HG03066 (cell line): ENCODE results near the gene HYAL2.
A peak's percentile ranks its signal among the peaks of the same experiment; 100 is the strongest.
"Not testable (repeated sequence)": the region's sequence is repeated elsewhere in the genome, so short reads cannot be mapped to it uniquely, and the experiment has no call there.

Experiments used
- ATAC-seq: cut with Tn5 transposase; IDR thresholded peaks from one replicate; pipeline ENCODE4 v1.9.1; 2021; ENCODE audit warnings: low read depth; ENCODE audit not compliant: unreplicated experiment

The HYAL2 gene

DNA sequence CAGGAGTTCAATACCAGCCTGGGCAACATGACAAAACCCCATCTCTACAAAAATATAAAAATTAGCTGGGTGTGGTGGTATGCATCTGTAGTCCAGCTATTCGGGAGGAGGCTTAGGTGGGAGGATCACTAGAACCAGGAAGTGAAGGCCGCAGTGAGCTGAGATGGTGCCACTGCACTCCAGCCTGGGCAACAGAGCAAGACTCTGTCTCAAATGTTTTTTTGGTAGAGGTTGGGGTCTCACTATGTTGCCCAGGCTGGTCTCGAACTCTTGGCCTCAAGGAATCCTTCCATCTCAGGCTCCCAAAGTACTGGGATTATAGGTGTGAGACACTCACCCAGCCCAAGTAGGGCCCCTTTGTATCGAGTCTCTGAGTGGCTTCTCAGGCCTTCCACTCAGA lies 28.5 kb downstream of the HYAL2 start:
- no peak for ATAC-seq

DNA sequence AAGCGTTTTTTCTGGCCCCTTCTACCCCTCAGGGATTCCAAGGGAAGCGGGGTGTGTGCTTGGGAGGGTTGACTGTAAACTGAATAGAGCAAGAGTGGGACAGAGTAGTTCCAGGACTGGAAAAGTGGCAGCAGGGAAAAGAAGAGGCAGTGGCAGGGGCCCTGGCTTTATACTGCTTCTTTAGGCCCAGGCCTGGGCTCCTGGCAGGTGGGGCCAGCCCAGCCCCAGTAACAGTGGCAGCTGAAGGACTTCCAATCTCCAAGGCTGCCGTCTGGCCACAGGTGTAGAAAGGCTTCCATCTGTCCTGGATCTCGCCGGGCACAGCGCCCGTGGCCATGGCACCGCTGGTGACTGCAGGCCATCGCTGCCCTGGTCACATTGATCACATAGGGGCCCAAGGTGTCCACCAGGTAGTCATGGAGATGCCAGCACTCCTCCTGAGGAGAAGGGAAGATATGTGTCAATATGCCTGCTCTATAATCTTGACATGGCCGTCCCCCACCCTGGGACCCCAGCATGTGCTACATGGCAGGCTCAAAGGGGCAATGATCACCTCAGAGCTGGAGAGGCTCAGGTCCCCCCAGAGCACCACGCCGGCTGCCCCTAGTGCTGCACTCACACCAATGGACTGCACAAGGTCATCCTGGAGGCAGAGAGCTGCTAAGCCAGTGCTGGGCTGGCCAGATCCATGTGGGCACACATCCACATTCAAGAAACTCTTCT lies 29.3 kb downstream of the HYAL2 start:
- no peak for ATAC-seq

DNA sequence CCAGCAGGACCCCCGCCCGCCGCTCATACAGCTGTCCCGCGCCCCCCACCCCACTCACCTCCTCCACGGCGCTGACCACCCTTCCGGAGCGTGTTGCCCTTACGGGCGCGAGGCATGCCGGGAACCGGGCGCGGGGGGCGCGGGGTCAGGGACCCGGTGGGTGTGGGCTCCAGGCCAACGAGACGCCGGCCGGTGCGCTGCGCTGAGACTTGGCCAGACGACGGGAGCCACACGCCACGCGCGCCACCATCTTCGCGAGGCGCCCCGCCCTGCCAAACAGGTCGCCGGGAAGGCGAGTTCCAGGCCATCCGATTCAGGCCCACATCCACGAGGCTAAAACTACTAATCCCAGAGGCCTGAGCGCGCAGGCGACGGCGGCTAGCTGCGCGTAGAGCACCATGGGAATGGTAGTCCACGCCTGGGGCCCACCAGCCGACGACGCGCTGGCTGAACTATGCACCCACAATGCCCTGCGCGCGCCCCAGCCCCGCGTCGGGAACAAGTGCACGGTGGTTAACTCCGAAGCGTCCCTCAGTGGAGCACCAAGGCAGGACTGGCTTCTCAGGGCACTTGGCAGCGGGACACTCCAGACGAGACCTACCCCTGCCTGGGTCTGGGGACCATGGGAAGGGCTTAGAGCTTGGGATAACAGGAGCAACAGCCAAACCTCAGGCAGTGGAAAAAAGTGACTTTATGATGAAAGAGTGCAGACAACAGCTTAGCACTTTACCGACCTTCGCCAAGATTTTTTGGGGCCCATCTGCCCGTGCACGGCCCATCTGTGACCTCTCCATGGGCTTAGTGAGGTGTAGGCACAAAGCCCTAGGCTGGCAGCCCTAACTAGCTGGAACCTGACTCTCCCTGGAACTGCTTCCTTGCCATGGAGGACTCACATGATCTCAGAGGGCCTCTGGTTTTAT lies 30.1 kb downstream of the HYAL2 start, which contains the start of gene IFRD2:
Gene IFRD2, minus strand, starts transcription at position 271 of the 920 bp plus-strand sequence. Its CDS starts 155 bp downstream, at position 116.
- peak; percentile 97 for ATAC-seq

DNA sequence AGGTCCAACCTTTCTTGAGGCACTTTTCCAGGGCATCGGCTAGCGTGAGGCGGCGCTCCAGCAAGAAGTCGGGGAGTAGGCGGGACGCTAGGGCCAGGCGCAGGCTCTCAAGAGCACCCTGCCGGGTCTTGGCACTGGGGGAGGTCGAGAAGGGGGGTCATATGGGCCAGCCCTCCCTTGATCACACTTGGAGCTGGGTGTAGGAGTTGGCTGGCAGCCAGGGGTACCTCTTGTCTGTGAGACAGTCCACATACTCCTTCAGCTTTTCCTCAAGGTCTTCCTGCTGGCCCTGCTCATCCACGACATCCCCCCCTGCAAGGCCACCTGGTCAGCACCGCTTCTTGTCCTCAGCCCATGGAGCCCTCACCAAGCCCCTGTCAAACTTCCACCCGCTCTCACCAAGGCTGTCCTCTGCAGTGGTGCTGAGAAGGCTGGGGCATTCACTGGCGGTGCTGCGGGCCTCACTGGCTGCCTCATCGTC lies 32.3 kb downstream of the HYAL2 start:
- no peak for ATAC-seq

DNA sequence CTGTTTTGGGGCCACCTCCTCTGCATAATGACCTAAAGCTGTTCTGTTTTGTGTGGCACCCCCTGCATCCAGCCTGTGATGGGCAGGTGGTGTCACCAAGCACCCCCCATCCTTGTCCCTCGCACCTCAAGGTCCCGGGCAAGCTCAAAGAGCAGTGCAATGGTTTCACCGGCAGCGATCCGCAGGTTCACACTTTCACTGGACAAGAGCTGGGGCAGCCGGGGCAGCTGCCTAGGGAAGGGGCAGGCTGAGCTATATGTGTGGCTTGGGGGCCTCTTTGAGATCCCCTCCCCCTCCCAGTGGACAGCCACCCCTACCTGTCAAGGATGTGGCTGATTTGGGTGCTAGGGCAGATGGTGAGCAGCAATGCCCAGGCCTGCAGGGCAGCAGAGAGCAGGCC lies 33.4 kb downstream of the HYAL2 start:
- no peak for ATAC-seq

DNA sequence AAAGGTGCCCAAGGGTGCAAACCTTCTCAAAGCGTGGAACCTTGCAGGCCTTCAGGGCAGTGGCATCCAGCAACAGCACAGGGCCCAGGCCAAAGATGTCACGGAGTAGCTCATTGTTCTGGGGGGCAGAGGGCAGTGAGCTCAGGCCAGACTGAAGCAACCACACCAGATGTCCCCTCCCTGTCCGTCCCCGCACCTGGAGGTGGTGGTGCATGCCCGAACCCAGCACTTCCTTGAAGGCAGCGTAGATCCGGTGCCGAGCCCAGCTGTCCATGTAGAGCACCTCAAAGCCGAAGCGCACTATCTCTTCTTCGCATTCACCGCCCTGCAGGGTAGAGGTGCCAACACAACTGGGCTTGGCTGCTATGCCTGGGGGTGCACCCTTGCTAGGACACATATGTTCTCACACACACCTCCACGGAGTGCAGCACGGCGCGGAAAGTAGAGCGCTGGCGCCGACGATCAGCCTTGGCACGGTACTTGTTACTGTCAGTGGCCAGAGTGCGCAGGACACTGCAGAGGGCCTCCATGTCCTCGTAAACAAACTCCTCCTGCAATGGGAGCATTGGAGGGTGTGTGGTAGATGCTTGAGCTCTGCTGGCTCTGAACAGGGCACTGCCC lies 34.0 kb downstream of the HYAL2 start:
- no peak for ATAC-seq

DNA sequence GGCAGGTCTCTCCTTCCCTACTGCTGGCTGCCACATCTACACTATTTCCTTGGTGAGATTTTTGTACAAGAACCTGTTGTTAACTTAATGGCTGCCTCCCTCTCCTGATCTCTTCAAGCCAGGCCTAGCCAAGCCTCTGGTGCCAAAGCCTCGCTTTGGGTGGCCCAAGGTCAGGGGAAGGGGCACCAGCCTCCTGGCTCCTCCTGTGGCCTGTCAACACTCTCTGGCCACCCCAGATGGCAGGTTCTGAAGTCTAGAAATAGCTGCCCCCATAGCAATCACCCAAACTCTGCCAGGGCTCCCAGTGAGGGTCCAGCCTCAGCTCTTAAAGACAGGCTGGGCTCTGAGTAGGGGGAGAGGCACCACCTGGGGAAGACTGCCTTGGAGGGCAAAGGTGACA lies 35.3 kb downstream of the HYAL2 start:
- ATAC-seq = no peak

DNA sequence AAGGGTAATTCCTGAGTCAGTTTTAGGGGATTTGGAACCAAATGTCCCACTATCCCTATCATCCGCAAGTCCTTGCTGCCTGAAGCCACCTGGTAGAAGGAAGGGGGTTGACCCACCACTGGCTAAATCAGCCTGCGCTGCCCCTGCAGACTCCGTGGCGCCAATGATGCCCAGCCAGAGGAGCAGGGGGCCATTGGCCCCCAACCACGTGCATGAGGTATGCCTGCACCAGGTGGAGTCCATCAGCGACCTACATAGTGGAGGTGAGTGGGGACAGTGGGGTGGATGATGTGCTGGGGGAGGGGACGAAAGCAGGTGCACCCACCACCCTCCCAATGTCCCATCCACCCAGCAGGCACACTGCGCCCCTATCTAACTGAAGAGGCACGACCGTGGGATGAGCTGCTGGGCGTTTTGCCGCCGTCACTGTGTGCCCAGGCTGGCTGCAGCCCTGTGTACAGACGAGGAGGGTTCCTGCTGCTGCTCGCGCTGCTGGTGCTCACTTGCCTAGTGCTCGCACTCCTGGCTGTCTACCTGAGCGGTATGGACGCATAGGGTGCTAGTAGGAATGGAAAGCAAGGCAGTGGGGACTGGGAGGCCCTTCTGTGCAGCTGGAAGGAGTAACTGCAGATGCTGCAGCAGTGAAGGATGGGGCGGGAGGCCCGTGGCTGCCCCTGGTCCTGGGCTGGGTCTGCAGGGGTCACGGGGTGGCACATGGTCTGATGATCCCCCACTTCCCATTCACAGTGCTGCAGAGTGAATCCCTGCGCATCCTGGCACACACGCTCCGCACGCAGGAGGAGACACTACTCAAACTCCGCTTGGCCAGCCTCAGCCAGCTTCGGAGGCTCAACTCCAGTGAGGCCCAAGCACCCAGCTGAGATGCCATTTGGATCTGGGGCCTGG lies 36.0 kb downstream of the HYAL2 start:
- ATAC-seq = no peak

DNA sequence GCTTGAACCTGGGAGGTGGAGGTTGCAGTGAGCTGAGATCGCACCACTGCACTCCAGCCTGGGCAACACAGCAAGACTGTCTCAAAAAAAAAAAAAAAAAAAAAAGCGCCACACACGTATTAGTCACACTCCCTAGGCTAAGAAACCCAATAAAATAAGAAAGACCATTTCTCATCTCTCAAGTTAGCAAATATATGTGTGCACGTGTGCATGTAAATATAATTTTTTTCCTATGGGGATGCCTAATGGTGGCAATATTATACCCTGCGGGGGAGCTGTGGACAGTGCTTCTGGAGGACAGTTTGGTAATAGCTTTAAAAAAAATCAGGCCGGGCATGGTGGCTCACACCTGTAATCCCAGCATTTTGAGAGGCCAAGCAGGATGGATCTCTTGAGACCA lies 38.4 kb downstream of the HYAL2 start:
- not testable (repeated sequence) for ATAC-seq

DNA sequence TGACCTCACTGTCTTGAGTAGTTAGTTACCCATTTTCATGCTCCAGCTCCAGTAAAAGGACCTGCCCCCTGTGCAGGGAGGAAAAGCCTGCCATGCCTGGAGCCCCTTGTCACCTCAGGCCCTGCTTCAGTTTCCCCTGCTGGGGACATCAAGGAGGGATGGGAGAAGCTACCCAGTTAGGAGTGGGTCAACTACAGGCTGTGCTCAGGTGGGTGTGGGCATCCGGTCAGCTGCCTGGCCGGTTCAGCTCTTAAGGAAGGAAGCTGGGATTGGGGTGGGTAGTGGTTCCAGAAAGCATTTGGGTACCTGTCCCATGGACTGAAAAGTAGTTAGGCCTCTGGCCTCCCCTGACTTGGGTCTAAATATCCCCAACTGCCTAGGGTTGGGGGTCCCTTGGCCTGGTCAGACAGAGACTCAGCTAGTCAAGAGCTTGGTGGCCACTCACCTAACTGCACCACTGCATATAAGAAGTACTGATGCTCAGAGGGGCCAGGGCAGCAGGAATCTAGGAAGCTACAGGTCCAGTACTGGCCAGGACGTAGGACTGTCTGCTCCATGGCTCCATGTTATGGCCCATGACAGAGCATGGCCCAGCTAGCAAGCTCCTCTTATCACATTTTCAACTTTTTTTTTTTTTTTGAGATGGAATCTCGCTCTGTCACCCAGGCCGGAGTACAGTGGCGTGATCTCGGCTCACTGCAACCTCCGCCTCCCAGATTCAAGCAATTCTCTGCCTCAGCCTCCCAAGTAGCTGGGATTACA lies 43.1 kb downstream of the HYAL2 start:
- ATAC-seq = no peak

DNA sequence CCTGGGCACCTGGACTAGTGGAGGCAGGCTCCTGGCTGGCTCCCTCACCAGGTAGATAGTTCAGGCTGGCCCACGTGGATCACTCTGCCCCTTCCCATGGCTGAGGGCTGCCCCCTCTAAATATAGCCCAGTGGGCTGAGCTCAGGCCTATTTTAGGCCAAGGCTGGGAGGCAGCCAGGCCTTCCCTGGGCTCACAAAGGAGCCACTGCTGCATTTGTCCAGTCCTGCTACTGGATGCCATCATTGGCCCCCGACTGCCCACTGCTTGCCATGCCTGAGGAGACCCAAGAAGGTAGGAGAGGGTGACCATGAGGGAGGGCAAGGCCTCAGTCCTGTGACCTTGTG lies 43.7 kb downstream of the HYAL2 start, which contains the start of gene LSMEM2:
Gene LSMEM2, plus strand, starts transcription at position 208 of the 345 bp plus-strand sequence. Its CDS starts 27 bp downstream, at position 235.
- no peak for ATAC-seq

DNA sequence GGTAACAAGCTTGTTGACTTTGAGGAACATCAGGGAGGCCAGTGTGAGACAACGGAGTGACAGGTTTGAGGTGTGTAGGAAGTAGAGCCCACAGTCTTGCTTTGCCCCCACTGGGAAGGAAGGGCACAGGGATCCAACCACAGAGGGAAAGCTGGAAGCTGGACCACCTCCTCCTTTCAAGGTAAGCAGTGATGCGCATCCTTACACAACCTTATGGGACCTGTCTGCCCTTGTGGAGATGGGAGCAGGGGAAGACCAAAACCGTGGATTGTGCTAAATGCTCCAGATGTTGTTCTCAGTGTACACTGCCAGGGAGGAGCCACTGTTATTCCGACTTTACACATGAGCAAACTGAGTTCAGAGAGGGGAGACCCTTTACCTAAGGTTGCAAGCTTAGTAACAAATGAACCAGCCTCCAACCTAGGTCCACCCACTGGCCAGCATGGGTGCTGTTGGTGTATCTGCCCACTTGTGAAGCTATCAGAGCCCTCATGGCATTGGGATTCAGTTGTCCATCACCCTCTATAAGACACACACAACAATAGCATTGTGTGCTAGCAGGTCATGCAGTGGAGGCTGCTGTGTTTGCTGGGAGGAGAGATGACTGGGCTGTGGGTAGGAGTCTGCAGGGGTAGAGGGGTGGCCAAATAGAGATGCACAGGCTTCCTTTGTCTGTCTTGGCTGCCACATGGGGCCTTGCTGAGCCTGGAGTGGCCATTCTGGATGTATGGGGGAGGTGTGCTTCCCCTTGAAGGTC lies 44.2 kb downstream of the HYAL2 start:
- no peak for ATAC-seq

DNA sequence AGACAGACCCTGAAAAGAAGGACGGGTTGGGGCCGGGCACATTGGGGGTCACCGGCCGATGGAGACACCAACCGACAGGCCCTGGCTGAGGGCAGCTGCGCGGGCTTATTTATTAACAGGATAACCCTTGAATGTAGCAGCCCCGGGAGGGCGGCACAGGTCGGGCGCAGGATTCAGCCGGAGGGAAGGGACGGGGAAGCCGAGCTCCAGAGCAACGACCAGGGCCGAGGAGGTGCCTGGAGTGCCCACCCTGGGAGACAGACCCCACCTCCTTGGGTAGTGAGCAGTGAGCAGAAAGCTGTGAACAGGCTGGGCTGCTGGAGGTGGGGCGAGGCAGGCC lies 45.8 kb downstream of the HYAL2 start:
- no peak for ATAC-seq

DNA sequence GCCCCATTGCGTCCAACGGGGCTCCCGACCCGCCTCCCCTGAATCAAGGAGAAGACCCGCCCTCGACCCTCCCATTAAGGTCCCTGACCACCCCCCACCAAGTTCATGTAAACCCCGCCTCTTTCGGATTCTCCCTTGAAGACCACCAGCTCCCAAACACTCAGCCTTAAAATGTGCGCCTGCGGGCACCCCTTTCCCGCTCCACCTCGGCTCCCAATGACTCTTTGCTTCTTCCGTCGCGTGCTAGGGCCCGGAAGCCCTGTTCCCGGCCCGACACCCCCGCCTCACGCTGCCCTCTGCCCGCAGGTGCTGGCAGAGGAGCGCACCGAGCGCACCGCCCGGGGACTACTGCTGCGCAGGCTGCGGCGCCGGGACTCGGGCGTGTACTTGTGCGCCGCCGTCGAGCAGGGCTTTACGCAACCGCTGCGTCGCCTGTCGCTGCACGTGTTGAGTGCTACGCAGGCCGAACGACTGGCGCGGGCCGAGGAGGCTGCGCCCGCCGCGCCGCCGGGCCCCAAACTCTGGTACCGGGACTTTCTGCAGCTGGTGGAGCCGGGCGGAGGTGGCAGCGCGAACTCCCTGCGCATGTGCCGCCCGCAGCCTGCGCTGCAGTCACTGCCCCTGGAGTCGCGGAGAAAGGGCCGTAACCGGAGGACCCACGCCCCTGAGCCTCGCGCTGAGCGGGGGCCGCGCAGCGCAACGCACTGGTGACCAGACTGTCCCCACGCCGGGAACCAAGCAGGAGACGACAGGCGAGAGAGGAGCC lies 46.4 kb downstream of the HYAL2 start:
- no peak for ATAC-seq

DNA sequence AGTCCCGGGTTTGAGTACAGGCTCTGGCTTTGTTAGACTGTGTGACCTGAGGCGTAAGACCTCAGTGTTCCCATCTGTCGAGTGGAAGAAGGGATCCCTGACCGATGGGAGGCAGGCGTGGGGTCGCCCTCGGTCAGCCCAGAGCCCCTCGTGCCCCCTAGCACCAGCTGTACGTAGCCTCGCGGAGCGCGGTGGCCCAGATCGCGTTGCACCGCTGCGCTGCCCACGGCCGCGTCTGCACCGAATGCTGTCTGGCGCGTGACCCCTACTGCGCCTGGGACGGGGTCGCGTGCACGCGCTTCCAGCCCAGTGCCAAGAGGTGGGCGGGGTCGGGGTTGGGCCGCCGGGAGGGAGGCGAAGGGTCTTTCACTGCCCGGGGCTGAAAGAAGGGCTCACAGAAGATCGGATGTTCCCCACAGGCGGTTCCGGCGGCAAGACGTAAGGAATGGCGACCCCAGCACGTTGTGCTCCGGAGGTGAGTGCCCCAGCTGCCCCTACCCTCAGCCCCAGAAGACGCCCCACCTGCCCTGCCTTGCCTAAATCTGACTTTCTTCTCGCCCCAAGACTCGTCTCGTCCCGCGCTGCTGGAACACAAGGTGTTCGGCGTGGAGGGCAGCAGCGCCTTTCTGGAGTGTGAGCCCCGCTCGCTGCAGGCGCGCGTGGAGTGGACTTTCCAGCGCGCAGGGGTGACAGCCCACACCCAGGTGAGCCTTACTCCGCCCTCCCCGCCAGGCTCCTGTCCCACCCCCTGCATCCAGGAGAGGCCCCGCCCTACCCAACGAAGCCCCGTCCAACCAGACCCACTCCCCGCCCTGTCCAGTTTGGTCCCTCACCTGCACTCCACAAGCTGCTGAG lies 47.2 kb downstream of the HYAL2 start:
- ATAC-seq = no peak

DNA sequence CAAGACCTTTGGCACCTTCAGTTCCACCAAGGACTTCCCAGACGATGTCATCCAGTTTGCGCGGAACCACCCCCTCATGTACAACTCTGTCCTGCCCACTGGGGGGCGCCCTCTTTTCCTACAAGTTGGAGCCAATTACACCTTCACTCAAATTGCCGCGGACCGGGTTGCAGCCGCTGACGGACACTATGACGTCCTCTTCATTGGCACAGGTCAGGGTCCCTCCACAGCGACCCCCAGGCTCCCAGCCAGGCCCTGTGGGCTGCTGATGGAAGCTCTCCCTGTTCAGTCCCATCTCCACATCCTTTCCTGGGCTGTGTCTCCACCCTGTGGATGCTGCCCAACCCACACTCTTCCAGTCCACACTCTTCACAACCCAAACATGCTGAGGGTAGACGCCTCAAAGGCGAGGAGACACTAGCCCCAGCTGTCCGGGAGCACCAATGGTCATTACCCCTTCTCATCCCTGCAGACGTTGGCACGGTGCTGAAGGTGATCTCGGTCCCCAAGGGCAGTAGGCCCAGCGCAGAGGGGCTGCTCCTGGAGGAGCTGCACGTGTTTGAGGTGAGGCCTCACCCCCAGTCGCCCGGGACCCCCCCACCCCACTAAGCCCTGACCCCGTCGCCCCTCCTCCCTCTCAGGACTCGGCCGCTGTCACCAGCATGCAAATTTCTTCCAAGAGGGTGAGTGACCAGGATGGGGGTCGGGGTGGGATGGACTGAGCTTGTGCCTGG lies 48.0 kb downstream of the HYAL2 start:
- ATAC-seq = no peak

DNA sequence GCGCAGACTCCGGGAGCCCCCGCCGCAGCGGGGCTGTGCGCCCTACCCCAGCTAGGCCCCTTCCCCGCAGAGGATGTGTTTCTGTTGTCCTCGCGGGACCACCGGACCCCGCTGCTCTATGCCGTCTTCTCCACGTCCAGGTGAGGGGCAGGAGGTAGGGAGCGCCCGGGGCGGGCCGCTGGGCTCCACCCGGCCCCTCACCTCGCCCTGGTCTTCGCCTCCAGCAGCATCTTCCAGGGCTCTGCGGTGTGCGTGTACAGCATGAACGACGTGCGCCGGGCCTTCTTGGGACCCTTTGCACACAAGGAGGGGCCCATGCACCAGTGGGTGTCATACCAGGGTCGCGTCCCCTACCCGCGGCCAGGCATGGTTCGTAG lies 48.9 kb downstream of the HYAL2 start:
- no peak for ATAC-seq
